Muscle layer of colon (tissue), 2 donors: ENCODE results near the gene LYPD3.
"Not testable (repeated sequence)": the region's sequence is repeated elsewhere in the genome, so short reads cannot be mapped to it uniquely, and the experiment has no call there.

ENCODE experiments used
- H3K27ac ChIP-seq: one replicate; pipeline ENCODE4 v1.7.0; 2013; ENCODE audit warnings: low read depth, mild to moderate bottlenecking, low read length, moderate library complexity
- H3K27me3 ChIP-seq, 2 donors: one replicate each; pipeline ENCODE4 v1.7.0; 2013; ENCODE audit warnings: low read length in 2 of 2, mild to moderate bottlenecking in 2 of 2; ENCODE audit not compliant: insufficient read depth in 2 of 2, control insufficient read depth in 1 of 2
- H3K36me3 ChIP-seq: one replicate; pipeline ENCODE4 v1.7.0; 2013; ENCODE audit warnings: mild to moderate bottlenecking, low read length; ENCODE audit not compliant: insufficient read depth
- H3K4me1 ChIP-seq: one replicate; pipeline ENCODE4 v1.7.0; 2013; ENCODE audit warnings: mild to moderate bottlenecking, low read length; ENCODE audit not compliant: insufficient read depth
- H3K4me3 ChIP-seq, 2 donors: one replicate each; pipeline ENCODE4 v1.7.0; 2013; ENCODE audit warnings: low read length in 2 of 2, low read depth in 1 of 2, mild to moderate bottlenecking in 1 of 2, moderate library complexity in 1 of 2
- H3K9ac ChIP-seq: one replicate; pipeline ENCODE4 v1.7.0; 2013; ENCODE audit warnings: low read length
- H3K9me3 ChIP-seq: one replicate; pipeline ENCODE4 v1.7.0; 2013; ENCODE audit warnings: mild to moderate bottlenecking, low read length
- donor health status: abdominal sarcoma.
- donor health status: Adenocarcinoma of cecum.

LYPD3 gene

DNA sequence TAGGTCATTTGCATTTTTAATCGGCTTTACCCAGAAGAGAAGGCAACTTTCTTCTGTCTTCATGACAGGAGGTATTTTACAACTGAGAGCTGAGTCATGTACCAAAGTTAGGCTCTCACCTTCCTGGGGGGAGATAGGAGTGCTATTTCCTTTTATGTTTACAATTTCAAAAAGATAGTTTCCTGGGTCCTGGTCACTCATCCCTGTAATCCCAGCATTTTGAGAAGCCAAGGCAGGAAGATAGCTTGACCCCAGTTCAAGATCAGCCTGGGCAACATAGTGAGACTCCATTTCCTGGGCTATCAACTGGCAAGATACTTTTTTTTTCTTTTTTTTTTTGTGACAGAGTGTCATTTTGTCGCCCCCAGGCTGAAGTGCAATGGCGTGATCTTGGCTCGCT lies 7.6 kb downstream of the LYPD3 start:
- Histone ChIP-seq H3K9me3 (no peaks in the 10 kb centered on the region), H3K27ac (no peak overlapping the region), H3K9ac (no peak overlapping the region), H3K27me3 (no peaks in the 10 kb centered on the region), H3K36me3 (no peaks in the 10 kb centered on the region), H3K4me3 (no peak overlapping the region), H3K4me1 (peaks cover 4% of the 10 kb centered on the region)

DNA sequence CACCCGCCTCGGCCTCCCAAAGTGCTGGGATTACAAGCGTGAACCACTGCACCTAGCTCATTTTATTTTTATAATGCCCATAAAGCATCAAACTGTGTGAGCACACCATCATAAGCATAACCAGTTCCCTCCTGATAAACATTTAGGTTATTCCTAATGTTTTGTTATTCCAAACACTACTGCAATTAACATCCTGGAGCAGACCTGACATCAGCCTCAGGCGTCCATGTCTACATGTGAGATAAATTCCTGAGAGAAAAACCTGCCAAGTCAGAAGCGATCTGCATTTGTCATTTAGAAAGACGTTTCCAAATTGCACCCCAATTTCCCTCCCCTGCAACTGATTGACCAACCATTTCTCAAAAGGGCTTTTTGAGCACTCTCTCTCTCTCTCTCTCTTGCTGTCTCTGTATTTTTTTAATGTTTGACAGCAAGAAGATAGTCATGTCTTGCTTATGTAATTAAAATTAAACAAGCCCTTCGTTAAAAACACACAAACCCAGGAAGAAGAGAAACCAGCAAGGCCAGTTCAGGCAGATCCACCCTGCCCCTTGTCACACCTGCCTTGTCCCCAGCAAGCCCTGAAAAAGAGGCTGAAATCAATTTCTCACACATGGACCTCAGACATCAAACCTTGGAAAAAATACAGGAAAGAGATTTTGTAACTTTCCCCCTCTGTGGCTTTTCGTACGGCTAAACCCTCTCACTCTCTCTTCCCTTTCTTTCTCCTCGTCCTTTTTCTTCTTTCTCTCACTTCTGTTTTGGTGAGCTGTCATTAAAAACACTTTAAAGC lies 9.9 kb downstream of the LYPD3 start:
- Histone ChIP-seq H3K36me3 (no peaks in the 10 kb centered on the region), H3K27me3 (no peaks in the 10 kb centered on the region), H3K4me1 (peaks cover 4% of the 10 kb centered on the region), H3K27ac (no peak overlapping the region), H3K9ac (no peak overlapping the region), H3K9me3 (no peaks in the 10 kb centered on the region), H3K4me3 (no peak overlapping the region)

DNA sequence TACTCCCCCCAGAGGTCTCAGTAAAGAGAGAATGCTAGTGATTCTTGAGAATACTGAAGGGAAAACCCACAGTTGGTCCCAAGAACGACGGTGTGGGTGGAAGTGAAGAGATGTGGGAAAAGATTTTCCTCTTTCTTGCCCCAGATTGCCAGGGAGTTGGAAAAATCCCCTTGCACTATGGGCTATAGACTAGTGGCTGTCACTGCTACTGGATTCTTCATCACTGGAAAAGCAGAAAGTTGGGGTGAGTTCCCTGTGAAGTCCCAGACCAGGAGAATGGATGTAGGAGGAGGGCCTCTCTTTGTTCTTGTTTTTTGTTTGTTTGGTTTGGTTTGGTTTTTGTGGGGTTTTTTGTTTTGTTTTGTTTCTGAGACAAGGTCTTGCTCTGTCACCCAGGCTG lies 11.4 kb downstream of the LYPD3 start:
- Histone ChIP-seq H3K27me3 (no peaks in the 10 kb centered on the region), H3K9ac (no peak overlapping the region), H3K27ac (no peak overlapping the region), H3K4me1 (peaks cover 4% of the 10 kb centered on the region), H3K9me3 (no peaks in the 10 kb centered on the region), H3K4me3 (no peak overlapping the region), H3K36me3 (no peaks in the 10 kb centered on the region)

DNA sequence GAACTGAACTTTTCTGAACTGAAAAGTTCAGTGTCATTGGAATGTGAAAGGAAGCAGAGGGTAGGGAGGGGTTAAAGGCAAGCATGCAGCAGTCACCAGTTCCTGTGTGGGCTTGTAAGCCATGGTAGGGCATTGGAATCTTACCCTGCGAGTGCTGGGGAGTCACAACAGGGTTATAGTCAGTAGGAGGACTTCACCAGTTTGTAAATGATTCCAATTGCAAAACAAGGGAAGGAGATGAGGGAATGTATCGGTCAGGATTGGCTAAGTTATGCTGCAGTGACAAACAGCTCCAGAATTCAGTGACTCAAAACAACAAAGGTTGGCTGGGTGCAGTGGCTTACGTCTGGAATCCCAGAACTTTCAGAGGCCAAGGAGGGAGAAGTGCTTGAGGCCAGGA lies 12.8 kb downstream of the LYPD3 start:
- H3K27ac ChIP-seq: no peak overlapping the region
- no peaks in the 10 kb centered on the region for H3K9me3 ChIP-seq
- H3K9ac ChIP-seq: no peak overlapping the region
- H3K27me3 ChIP-seq: no peaks in the 10 kb centered on the region
- no peak overlapping the region for H3K4me3 ChIP-seq
- H3K4me1 ChIP-seq: peaks cover 4% of the 10 kb centered on the region
- H3K36me3 ChIP-seq: no peaks in the 10 kb centered on the region

DNA sequence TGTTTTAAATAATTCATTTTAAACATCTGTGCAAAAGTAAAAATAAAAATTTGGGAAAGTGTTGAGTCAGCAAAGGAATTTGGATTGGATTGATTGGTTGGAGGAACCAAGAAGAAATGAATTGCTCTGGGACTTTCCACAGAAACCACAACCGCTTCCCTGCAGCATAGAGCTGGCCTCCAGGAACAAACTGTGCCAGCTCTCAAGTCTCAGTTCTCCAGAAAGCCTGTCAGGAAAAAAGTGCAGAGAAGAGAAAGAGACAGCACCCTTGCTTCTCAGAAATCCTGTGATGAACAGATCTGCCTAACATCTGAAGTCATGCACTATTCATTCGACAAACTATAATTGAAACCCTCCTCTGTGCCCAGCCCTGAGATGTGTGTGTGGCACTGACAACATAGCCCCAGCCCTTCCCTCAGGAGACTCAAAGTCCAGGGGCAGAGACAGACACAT lies 14.8 kb downstream of the LYPD3 start:
- Histone ChIP-seq H3K36me3 (no peaks in the 10 kb centered on the region), H3K4me3 (no peak overlapping the region), H3K9ac (no peak overlapping the region), H3K27me3 (no peaks in the 10 kb centered on the region), H3K4me1 (peaks cover 4% of the 10 kb centered on the region), H3K27ac (no peak overlapping the region), H3K9me3 (no peaks in the 10 kb centered on the region)

DNA sequence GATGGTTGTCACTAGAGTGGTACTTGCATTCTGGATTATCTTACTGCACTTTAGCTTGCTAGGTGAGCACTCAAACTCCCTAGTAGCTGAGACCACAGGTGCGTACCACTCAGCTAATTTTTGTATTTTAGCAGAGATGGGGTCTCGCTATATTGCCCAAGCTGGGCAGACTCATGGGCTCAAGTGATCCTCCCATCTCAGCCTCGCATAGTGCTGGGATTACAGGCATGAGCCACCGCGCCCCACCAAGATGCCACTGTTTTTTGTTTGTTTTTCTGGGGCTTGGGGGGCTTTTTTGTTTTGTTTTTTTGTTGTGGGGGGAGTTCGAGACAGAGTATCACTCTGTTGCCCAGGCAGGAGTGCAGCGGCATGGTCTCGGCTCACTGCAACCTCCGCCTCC lies 17.8 kb downstream of the LYPD3 start:
- no peaks in the 10 kb centered on the region for H3K27me3 ChIP-seq

DNA sequence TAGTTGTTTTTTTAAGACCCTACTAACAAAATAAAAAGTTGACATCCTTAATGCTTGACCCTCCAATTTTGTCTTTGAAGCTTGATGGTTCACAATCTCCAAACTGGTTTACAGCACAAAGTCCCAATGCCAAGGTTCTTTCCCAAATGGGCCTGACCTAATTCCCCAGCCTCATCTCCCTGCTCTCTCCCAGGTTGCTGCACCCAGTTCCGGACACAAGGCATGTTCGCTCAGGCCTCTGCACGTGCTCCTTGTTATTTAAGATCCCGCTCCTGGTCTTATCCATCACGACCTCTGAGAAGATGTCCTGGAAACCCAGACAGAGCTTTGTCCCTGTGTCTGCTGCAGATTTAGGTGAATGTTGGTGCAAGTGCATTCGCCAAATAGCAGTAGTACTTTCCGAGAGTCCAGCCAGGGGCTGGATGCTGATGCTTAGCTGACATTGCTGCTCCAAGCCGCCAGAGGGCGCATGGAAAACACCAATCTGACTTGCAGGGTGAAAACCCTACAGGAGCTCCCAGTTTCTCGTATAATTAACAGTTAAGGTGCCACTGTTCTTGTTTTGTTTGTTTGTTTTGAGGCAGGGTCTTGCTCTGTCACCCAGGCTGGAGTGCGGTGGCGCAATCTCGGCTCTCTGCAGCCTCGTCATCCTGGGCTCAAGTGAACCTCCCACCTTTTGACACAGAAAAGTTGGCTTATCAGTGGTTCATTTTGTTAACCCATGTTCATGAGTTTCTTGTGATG lies 18.5 kb downstream of the LYPD3 start:
- no peak overlapping the region for H3K4me3 ChIP-seq
- H3K27me3 ChIP-seq: no peaks in the 10 kb centered on the region
- no peaks in the 10 kb centered on the region for H3K4me1 ChIP-seq
- H3K9ac ChIP-seq: no peak overlapping the region
- H3K9me3 ChIP-seq: no peaks in the 10 kb centered on the region
- H3K27ac ChIP-seq: no peak overlapping the region
- H3K36me3 ChIP-seq: no peaks in the 10 kb centered on the region

More for the DNA sequence above, 17.8 kb downstream of the LYPD3 start:
- Histone ChIP-seq H3K27ac (no peak overlapping the region), H3K4me1 (no peaks in the 10 kb centered on the region), H3K9me3 (no peaks in the 10 kb centered on the region), H3K36me3 (no peaks in the 10 kb centered on the region), H3K4me3 (no peak overlapping the region), H3K9ac (no peak overlapping the region)

DNA sequence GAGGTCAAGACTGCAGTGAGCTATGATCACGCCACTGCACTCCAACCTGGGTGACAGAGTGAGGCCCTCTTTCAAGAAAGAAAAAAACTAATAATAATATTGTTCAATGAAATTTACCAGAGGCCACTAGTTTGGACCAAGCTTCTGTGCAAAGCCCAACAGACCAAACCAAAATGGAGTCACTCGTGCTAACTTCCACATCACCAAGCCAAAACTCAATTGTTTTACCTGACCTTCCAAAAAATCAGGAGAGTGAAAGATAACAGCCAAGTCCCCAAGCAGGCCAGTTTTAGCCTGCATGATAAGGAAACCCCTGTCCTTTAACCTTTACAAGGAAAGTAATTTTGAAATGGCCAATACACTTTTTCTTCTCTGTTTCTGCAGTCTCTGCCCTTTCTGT lies 20.0 kb downstream of the LYPD3 start:
- H3K9me3 ChIP-seq: no peaks in the 10 kb centered on the region
- no peak overlapping the region for H3K4me3 ChIP-seq
- H3K36me3 ChIP-seq: no peaks in the 10 kb centered on the region
- no peak overlapping the region for H3K9ac ChIP-seq
- H3K27me3 ChIP-seq: no peaks in the 10 kb centered on the region
- no peak overlapping the region for H3K27ac ChIP-seq
- H3K4me1 ChIP-seq: no peaks in the 10 kb centered on the region

DNA sequence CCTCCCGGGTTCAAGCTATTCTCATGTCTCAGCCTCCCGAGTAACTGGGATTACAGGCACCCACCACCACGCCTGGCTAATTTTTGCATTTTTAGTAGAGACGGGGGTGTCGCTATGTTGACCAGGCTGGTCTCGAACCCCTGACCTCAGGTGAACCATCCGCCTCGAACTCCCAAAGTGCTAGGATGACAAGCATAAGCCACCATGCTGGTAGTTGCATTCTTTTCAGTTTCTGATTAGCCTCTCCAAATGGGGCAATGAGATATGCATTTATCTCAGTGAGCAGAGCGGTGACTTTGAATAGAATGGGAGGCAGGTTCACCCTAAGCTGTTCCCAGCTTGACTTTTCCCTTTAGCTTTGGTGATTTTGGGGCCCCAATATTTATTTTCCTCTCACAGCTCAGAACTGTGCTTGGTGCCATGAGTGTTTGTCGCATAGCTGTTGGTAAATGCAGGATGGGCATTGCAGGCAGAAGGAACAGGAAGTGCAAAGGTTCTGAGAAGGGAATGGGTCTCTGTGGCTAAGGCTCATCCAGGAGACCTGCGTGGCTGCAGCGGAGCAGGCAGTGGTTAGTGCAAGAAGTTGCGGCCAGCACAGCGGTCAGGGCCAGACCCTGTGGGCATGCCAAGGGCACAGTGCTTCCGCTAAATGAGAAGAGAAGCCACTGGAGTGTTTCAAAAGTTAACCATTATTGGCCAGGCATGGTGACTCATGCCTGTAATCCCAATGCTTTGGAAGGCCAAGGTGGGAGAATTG lies 20.7 kb downstream of the LYPD3 start:
- Histone ChIP-seq H3K27ac (no peak overlapping the region), H3K9ac (no peak overlapping the region), H3K27me3 (no peaks in the 10 kb centered on the region), H3K4me1 (no peaks in the 10 kb centered on the region), H3K36me3 (no peaks in the 10 kb centered on the region), H3K4me3 (no peak overlapping the region), H3K9me3 (no peaks in the 10 kb centered on the region)

DNA sequence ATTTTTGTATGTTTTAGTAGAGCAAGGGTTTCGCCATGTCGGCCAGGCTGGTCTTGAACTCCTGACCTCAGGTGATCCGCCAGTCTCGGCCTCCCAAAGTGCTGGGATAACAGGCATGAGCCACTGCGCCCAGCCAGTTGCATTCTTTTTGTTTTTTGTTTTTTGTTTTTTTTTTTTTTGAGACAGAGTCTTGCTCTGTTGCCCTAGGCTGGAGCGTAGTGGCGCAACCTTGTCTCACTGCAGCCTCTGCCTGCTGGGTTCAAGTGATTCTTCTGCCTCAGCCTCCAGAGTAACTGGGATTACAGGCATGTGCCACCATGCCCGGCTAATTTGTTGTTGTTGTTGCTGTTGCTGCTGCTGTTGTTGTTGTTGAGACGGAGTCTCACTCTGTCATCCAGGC lies 21.3 kb downstream of the LYPD3 start:
- H3K27ac ChIP-seq, H3K4me1 ChIP-seq, H3K9ac ChIP-seq, H3K9me3 ChIP-seq, H3K36me3 ChIP-seq, H3K4me3 ChIP-seq, H3K27me3 ChIP-seq: not testable (repeated sequence)

DNA sequence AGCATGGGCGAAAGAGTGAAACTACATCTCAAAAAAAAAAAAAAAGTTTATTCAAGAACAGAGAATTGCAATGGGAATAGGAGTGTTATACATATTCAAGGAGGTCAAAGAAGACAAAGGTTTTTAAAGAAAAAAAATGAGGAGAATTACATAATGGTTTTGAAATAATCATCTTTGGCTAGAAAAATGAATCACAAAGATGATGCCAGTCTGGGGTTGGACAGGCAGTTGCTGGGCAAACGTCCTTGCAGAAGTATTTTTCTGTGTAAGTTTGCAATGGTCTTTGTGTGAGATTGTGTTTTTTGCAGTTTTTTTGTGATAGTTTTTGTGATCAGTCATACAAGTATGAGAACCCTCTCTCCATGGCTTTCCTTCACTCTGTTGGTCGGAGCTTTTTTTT lies 23.7 kb downstream of the LYPD3 start:
- H3K27ac ChIP-seq: no peak overlapping the region
- no peaks in the 10 kb centered on the region for H3K36me3 ChIP-seq
- H3K9ac ChIP-seq: no peak overlapping the region
- H3K4me3 ChIP-seq: no peak overlapping the region
- no peaks in the 10 kb centered on the region for H3K27me3 ChIP-seq
- H3K4me1 ChIP-seq: no peaks in the 10 kb centered on the region
- no peaks in the 10 kb centered on the region for H3K9me3 ChIP-seq
